Kidney epithelial cell (primary cell): ENCODE data around the gene FFAR4. TPM values are rescaled to one million over a fixed set of nuclear protein-coding genes. Genes with fewer than 3 reads are reported as not detected.

ENCODE experiments used
- DNase-seq: peaks from one replicate; pipeline ENCODE4 v3.0.0-alpha.2; 2010; ENCODE audit warnings: low read depth
- H3K27me3 ChIP-seq: 2 replicates; pipeline ENCODE4 v1.6.0; 2011; ENCODE audit warnings: low read length; ENCODE audit not compliant: control insufficient read depth, insufficient read depth
- H3K36me3 ChIP-seq: 2 replicates; pipeline ENCODE4 v1.5.1; 2011; ENCODE audit warnings: low read length; ENCODE audit not compliant: control insufficient read depth, insufficient read depth
- H3K4me3 ChIP-seq: 2 replicates; pipeline ENCODE4 v1.5.1; 2011; ENCODE audit warnings: low read depth, mild to moderate bottlenecking, control low read depth, low read length
- total RNA-seq: library from RNA; depleted of rRNA; stranded (reverse); fragments of >200 nt; gene quantifications from 2 replicates; pipeline ENCODE4 v1.2.3, GENCODE V29; 2015
- TF ChIP-seq, protein P1 (sequence below): IDR thresholded peaks from 2 replicates; pipeline ENCODE4 v1.5.1; 2011; ENCODE audit warnings: mild to moderate bottlenecking, moderate library complexity, low read length, control low read depth, inconsistent platforms; ENCODE audit not compliant: insufficient read depth, poor library complexity, severe bottlenecking

FFAR4 gene
- total RNA-seq, 1 donor from 2014 or later = not detected

DNA sequence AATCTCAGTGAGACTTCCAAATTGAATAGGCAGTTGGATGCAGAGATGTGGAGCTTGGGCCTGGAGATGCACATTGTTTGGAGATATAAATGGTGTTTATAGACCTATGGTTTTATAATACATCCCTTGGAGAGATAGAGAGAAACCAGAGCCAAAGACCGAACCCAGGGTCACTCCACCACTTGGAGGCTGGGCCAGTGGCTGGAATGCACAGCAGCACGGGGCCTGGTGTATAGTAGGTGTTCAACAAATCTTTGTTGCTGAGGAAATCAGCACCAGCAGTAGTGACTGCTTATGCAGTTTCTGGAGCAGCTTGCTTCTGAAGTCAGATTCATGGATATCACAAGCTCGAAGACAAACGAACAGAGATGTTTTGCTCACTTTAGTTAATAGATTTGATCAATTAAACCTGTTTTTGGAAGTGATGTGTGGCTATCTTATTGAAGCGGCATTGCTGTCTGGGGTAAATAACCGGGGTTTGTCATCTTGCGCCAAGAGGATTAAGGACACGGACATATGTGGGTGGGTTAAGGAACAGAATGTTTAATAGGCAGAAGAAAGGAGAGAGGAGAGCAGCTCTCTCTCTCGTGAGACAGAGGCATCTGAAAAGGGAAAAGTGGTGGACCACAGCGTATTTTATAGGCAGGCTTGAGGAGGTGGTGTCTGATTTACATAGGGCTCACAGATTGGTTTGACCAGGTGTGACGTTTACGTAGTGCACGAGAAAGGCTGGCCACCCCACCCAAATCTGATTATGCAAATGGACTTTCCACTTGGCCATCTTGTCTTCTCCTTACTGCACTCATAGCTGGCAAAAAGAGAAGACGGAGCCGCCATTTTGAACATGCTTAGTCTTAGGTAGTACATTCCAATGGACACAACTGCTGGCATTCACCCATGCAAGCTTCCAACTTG is 23.4 kb downstream of the FFAR4 start:
- Histone ChIP-seq H3K36me3 (no peaks in the 10 kb centered on the region), H3K27me3 (peaks cover 2% of the 10 kb centered on the region), H3K4me3 (no peak overlapping the region)
- DNase-seq = no peak
- TF ChIP-seq, protein P1, sequence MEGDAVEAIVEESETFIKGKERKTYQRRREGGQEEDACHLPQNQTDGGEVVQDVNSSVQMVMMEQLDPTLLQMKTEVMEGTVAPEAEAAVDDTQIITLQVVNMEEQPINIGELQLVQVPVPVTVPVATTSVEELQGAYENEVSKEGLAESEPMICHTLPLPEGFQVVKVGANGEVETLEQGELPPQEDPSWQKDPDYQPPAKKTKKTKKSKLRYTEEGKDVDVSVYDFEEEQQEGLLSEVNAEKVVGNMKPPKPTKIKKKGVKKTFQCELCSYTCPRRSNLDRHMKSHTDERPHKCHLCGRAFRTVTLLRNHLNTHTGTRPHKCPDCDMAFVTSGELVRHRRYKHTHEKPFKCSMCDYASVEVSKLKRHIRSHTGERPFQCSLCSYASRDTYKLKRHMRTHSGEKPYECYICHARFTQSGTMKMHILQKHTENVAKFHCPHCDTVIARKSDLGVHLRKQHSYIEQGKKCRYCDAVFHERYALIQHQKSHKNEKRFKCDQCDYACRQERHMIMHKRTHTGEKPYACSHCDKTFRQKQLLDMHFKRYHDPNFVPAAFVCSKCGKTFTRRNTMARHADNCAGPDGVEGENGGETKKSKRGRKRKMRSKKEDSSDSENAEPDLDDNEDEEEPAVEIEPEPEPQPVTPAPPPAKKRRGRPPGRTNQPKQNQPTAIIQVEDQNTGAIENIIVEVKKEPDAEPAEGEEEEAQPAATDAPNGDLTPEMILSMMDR = no peak

DNA sequence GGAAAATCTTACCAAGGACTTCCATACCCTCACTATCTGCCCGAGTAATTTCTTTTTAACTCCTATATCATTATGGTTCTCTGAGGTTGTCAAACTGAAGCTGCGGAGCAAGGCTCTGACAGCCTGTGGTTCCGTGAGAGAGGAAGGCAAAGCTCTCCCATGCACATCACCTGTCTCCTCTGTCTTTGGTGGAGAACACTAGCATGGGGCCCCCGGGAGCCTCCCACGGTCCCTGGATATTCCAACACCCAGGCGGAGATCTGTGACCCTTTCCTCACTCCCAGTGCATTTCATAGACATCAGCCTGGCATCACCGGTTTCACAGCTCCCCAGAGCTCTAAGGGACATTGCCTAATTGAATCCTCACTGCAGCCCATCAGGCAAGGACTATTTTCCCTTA is 24.2 kb downstream of the FFAR4 start:
- Histone ChIP-seq H3K36me3 (no peaks in the 10 kb centered on the region), H3K27me3 (no peaks in the 10 kb centered on the region), H3K4me3 (no peak overlapping the region)
- DNase-seq = no peak
- TF ChIP-seq, protein P1 = no peak

DNA sequence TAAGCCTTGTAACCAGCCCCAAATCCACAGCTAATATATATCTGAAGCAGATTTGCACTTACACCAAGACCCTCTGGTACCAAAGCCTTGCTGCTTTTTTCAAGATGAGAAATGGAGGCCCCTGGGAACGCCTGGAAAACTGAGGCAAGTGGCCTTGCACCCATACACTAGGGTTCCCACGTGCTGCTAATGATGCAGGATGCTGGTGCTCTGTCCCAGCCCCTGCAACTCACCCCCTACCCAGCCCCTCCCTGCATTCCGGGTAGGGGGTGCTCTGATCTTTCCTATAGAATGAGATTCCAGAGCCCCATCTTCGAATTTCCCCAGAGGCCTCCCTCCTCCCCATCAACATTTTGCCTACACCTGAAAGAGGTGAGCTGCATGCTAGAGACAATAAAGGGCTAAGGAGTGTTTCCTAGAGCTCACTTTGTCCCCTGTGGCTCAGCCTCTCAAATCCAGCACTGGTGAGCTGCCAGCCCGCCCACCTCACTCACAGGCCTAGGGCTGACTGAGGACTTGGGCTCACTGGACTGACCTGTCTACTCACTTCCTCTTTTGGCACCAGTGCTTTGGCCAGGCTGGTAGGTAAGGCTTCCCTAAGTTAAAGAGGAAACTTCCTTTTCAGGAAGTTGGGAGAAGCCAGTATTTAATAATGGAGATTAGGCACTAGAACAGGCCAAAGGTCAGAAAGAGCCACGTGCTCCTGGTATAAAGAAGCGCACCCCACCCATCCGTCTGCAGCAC is 24.8 kb downstream of the FFAR4 start:
- DNase-seq = no peak
- TF ChIP-seq, protein P1 = no peak
- no peaks in the 10 kb centered on the region for H3K27me3 ChIP-seq

DNA sequence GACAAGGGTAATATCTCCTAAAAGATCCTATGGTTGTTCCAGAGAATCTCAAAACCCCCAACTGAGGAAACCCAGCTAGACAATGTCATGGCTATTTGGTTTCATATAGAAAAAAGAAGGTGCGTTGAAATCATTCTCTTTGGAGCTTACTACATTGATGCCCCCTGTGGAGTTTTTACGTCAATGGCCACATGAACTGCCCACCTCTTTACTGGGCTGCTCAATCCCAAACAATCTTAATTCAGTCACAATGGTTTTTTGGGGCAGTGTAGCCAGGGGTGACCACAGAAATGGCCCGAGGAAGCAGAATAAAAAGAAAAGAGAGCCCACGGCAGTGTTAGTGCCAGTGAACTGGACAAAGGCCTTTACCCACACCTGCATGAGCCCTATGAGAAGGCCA is 26.8 kb downstream of the FFAR4 start:
- no peak for DNase-seq
- no peaks in the 10 kb centered on the region for H3K27me3 ChIP-seq
- no peaks in the 10 kb centered on the region for H3K36me3 ChIP-seq
- H3K4me3 ChIP-seq = no peak overlapping the region
- TF ChIP-seq, protein P1 = no peak

More for the DNA sequence above, 24.8 kb downstream of the FFAR4 start:
- Histone ChIP-seq H3K36me3 (no peaks in the 10 kb centered on the region), H3K4me3 (no peak overlapping the region)

DNA sequence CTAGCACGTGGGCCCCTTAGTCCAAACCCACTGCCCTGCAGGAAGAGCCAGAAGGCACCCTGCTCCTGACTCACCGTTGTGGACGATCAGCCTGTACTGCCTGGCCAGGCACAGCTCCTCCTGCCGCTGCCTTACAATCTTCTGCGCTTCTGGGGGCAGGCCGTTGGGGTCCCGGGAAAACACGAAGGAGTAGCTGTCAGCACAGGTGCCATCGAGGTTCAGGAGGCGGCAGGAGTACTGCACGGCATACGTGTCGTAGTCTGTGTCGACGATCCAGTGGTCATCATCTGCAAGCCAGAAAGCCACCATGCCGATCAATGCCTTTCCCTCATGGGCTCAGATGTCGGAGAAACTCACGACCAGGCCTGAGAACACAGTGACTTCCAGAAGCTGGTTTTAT is 27.3 kb downstream of the FFAR4 start:
- no peak overlapping the region for H3K4me3 ChIP-seq
- no peaks in the 10 kb centered on the region for H3K27me3 ChIP-seq
- H3K36me3 ChIP-seq = no peaks in the 10 kb centered on the region
- DNase-seq = no peak
- TF ChIP-seq, protein P1 = no peak
